HG02840 (cell line): ENCODE measurements around the gene TNRC18.
"Not testable (repeated sequence)": the region's sequence is repeated elsewhere in the genome, so short reads cannot be mapped to it uniquely, and the experiment has no call there.

Experiments used
- ATAC-seq: cut with Tn5 transposase; IDR thresholded peaks from one replicate; pipeline ENCODE4 v1.9.1; 2021; ENCODE audit warnings: mild to moderate bottlenecking, moderate library complexity, moderate number of reproducible peaks; ENCODE audit not compliant: unreplicated experiment, low FRiP score

TNRC18 gene, protein sequence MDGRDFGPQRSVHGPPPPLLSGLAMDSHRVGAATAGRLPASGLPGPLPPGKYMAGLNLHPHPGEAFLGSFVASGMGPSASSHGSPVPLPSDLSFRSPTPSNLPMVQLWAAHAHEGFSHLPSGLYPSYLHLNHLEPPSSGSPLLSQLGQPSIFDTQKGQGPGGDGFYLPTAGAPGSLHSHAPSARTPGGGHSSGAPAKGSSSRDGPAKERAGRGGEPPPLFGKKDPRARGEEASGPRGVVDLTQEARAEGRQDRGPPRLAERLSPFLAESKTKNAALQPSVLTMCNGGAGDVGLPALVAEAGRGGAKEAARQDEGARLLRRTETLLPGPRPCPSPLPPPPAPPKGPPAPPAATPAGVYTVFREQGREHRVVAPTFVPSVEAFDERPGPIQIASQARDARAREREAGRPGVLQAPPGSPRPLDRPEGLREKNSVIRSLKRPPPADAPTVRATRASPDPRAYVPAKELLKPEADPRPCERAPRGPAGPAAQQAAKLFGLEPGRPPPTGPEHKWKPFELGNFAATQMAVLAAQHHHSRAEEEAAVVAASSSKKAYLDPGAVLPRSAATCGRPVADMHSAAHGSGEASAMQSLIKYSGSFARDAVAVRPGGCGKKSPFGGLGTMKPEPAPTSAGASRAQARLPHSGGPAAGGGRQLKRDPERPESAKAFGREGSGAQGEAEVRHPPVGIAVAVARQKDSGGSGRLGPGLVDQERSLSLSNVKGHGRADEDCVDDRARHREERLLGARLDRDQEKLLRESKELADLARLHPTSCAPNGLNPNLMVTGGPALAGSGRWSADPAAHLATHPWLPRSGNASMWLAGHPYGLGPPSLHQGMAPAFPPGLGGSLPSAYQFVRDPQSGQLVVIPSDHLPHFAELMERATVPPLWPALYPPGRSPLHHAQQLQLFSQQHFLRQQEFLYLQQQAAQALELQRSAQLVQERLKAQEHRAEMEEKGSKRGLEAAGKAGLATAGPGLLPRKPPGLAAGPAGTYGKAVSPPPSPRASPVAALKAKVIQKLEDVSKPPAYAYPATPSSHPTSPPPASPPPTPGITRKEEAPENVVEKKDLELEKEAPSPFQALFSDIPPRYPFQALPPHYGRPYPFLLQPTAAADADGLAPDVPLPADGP (N-terminal part only)

DNA sequence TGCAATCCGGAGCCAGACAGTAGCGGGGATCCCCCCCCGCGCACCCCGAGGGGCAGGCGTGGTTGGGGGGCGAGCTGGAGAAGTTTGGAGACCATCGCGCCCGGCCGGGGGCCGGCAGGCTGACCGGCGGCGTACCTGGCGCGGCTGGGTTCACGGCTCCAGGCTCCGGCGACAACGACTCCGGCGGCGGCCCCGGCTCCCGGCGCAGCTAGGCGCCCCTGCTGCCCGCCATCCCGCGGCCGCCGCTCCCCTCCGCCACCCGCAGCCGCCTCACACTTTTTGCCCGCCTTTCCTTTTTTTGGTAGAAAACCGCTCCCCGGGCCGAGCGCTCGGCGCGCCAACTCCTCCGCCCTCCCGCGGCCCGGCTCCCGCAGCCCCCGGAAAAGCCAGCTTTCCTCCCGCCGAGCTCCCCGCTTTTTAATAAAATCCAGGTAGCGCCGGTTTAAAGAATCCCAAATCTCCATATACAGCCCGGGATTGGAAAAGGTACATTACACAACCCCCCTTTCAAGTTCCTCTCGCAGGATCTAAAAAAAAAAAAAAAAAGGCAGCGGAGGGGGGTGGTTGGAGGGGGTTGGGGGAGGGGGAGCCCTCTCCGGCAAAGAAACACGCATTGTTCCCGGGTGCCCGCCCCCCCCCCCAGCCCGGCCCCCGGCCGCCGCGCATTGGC, at the start of gene TNRC18:
TSS of gene TNRC18 (minus strand) at position 529 of the 670 bp plus-strand sequence. CDS start 2,588 bp downstream, outside the sequence.
- no peak for ATAC-seq

GRCh38 chr7:5472432-5473315, 49.0 kb upstream of the TNRC18 start:
- ATAC-seq, result no peak

DNA sequence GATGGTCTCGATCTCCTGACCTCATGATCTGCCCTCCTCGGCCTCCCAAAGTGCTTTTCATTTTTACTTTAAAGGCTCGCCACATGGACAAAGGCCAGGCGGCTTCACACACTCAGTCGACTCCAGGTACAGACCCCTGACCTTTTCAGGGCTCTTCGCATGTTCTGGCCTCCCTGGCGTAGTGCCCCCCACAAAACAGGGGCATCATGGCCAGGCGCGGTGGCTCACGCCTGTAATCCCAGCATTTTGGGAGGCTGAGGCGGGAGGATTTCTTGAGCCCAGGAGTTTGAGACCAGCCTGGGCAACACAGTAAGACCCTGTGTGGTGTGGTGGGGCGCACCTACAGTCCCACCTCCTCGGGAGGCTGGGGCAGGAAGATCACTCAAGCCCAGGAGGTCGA, 48.0 kb upstream of the TNRC18 start:
- not testable (repeated sequence) for ATAC-seq

DNA sequence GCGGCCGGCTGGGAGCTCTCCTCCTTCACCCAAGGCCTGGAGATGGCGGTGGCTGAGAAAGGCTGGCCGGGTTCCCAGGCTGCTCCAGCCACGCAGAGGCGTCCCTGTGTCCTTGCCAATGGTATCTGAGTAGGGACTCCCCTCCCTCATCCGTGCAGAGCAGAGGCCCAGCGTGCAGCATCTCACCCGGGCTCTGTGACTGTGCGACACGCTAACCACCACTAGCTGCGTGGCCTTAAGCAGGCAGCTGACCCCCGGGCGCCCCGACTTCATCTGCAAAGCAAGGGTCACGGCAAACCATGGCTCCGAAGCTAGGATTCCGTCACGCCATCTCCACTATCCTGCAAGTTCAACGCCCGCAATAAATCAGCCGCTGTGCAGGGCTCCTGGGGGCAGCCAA, 47.2 kb upstream of the TNRC18 start:
- ATAC-seq, result no peak

- ATAC-seq, result no peak
These were observed 46.5 kb upstream of the TNRC18 start for GRCh38 chr7:5470167-5470532.

GRCh38 chr7:5469375-5470166, 45.9 kb upstream of the TNRC18 start:
- ATAC-seq, result no peak

DNA sequence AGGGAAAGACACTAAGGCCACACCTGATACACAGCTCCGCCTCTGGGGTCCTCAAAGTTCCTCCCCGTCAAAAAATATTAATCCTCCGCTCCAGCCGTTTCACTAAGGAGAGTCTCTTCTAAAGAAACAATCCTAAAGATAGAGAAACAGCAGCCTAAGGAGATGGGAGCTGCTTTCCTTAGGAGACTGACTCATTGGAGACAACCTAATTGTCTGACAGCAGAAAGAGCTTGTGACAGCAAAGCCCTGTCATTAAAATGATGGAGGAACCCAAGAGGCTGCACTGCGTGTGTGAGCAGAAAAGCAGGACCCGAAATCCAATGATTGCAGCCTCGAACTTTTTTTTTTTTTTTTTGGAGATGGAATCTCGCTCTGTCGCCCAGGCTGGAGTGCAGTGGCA, 44.0 kb upstream of the TNRC18 start:
- no peak for ATAC-seq

DNA sequence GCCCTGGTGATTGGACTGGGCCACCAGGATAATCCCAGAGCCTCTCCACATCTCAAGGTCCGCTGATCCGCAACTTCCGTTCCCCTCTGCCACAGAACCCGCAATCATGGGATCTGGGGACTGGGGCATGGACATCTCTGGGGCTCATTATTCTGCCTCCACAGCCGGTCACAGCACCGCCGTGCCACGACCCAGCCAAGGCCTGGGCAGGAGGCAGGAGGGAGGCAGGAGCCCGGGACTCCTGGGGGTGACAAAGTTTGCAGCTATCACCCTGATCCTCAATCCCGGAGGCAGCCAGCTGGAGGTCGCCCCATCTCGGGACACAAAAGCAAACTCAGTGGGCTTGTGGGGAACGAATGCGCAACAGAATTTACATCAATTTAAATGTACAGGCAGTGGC, 42.9 kb upstream of the TNRC18 start:
- no peak for ATAC-seq

DNA sequence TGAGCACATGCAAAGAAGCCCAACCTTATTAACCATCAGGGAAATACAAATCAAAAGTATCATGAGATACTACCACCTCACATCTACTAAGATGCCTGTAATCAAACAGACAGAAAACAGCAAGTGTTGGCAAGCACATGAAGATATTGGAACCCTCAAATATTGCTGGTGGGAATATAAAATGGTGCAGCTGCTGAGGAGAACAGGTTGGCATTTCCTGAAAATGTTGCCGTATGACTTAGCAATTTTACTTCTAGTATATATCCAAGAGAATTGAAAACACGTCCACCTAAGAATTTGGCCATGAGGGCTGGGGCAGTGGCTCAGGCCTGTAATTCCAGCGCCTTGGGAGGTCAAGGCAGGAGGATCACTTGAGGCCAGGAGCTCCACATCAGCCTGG, 39.4 kb upstream of the TNRC18 start:
- no peak for ATAC-seq

DNA sequence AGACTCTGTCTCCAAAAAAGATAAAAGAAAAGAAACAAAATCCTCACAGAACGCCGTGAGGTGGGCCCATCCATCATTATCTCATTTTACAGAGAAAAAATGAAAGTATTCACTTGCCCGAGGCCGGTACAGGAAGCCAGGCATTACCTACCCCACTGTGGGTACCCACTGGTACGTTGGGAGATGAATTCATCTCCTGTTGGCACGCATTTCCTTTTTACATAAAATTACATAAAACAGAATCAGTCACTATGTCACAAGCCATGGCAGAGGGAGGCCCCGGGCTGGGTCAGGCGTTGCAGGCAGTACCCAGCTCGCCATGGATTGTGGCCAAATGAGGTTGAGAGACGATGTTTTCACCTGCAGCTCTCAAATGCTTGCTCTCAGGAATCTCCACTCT, 38.6 kb upstream of the TNRC18 start:
- ATAC-seq, result no peak

GRCh38 chr7:5458921-5459480, 35.4 kb upstream of the TNRC18 start:
- ATAC-seq, result no peak

GRCh38 chr7:5457245-5457735, 33.7 kb upstream of the TNRC18 start:
- no peak for ATAC-seq

GRCh38 chr7:5456409-5456808, 32.8 kb upstream of the TNRC18 start:
- no peak for ATAC-seq

DNA sequence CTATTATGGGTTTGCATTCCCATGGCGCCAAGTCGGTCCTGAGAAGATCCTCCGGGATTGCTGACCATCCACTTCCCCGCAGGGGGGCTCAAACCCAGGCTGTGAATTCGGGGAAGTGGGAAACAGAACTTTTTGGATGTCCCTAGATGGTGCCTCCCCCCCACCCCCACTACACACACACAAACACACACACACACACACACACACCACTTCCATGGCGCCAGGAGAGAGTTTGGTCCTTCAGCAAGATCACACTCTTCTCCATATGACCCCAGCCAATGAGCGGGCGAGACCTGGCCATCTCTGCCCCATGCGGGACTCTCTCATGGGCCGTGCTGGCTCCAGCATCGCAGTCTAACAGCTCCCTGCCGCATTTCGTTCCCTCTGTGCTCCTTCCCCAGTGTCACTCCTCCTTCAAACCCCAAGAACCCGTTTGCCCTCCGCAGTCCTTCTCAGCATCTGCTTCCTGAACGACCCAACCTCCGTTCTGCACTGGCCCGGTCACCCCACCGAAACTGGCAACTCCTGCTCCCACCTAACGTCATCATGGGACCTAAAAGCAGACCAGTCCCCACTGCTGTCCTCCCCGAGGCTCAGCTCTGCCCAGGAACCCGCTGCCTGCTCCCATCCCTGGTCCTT, 32.1 kb upstream of the TNRC18 start:
- no peak for ATAC-seq

GRCh38 chr7:5455175-5455574, 31.5 kb upstream of the TNRC18 start:
- no peak for ATAC-seq

DNA sequence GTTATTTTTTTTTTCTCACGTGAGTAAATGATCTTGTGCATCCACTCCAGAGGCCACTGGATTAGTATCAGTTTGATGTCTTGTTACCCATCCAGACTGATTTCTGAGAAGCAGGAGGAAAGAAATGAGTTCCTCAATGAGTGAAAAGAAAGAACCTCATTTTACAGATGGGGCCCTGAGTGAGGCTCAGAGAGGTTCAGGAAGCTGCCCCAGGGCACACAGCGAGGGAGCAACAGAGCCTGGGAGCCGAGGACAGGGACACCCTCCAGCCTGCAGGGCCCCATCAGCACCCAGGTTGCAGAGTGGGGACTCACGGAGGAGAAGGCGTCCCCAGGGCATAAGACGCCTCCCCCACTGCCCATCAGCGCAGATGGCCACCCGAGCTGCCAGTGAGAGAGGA, 30.9 kb upstream of the TNRC18 start:
- no peak for ATAC-seq

- ATAC-seq, result no peak
These were observed 30.0 kb upstream of the TNRC18 start for GRCh38 chr7:5453566-5454075.
